SK-N-SH (cell line): Measurements from ENCODE around the gene MAP6. TPM values are rescaled to one million over a fixed set of nuclear protein-coding genes. Genes with fewer than 3 reads are reported as not detected.

Experiments
- CTCF ChIA-PET: fragments of 300-600, 350-600 bp; formaldehyde crosslinking; extraction: SDS; loops from one replicate; lab custom pipeline; 2021; lab: Yijun Ruan, JAX
- POLR2A ChIA-PET: fragments of 350-600 bp; sonication (Branson Sonifier 250); formaldehyde crosslinking; extraction: SDS; loops from one replicate; lab custom pipeline; 2020; ENCODE audit warnings: antibody characterized with exemption, inconsistent platforms; lab: Yijun Ruan, JAX
- DNase-seq: peaks from one replicate; pipeline ENCODE4 v3.0.0; 2012
- H2AFZ ChIP-seq: fragments of 200-600 bp; sonication (generic); 2 replicates; pipeline ENCODE4 v1.8.1; 2016; ENCODE audit warnings: antibody characterized with exemption, mild to moderate bottlenecking, low read depth
- H3F3A ChIP-seq: fragments of 200-600 bp; sonication (generic); replicated peaks from 2 replicates; pipeline ENCODE3; 2016; ENCODE audit warnings: antibody characterized with exemption, mild to moderate bottlenecking; ENCODE audit not compliant: insufficient read depth
- H3K27ac ChIP-seq, 2 experiments: fragments of 200-500 bp in 1 of 2; fragments of 200-600 bp in 1 of 2; sonication (Bioruptor generic) in 1 of 2; sonication (generic), shearing (Covaris generic) in 1 of 2; 2 replicates each; pipeline versions ENCODE4 v1.5.1 to v1.6.1; 2014 to 2016; ENCODE audit warnings: low read depth in 2 of 2, inconsistent platforms in 1 of 2, low read length in 1 of 2, mild to moderate bottlenecking in 1 of 2, mixed read lengths in 1 of 2
- H3K27me3 ChIP-seq: fragments of 200-600 bp; sonication (generic), shearing (Covaris generic); 2 replicates; pipeline ENCODE4 v1.6.1; 2016; ENCODE audit warnings: mixed run types; ENCODE audit not compliant: insufficient read depth
- H3K36me3 ChIP-seq, 2 experiments: fragments of 200-500 bp in 1 of 2; fragments of 200-600 bp in 1 of 2; sonication (Bioruptor generic) in 1 of 2; sonication (generic) in 1 of 2; replicated peaks in 1 of 2; 2 replicates each; pipeline versions ENCODE3 to v1.5.1; 2014 to 2016; ENCODE audit warnings: low read length in 1 of 2, mild to moderate bottlenecking in 1 of 2; ENCODE audit not compliant: insufficient read depth in 2 of 2, control insufficient read depth in 1 of 2
- H3K4me1 ChIP-seq, 2 experiments: fragments of 200-500 bp in 1 of 2; fragments of 200-600 bp in 1 of 2; sonication (Bioruptor generic) in 1 of 2; sonication (generic), shearing (Covaris generic) in 1 of 2; 2 replicates each; pipeline versions ENCODE4 v1.5.1 to v1.6.1; 2014 to 2016; ENCODE audit warnings: low read depth in 1 of 2, low read length in 1 of 2, mixed run types in 1 of 2; ENCODE audit not compliant: insufficient read depth in 2 of 2, control insufficient read depth in 1 of 2
- H3K4me2 ChIP-seq: fragments of 200-600 bp; sonication (generic), shearing (Covaris generic); 2 replicates; pipeline ENCODE4 v1.6.1; 2017; ENCODE audit warnings: mixed run types
- H3K4me3 ChIP-seq, 2 experiments: fragments of 200-500 bp in 1 of 2; fragments of 200-600 bp in 1 of 2; sonication (Bioruptor generic) in 1 of 2; sonication (generic), shearing (Covaris generic) in 1 of 2; 2 replicates each; pipeline versions ENCODE4 v1.5.1 to v1.8.1; 2014 to 2016; ENCODE audit warnings: low read depth in 2 of 2, inconsistent platforms in 1 of 2, low read length in 1 of 2, mild to moderate bottlenecking in 1 of 2, mixed read lengths in 1 of 2, moderate library complexity in 1 of 2
- H3K79me2 ChIP-seq: fragments of 200-600 bp; sonication (generic); 2 replicates; pipeline ENCODE4 v1.8.1; 2017; ENCODE audit warnings: mild to moderate bottlenecking; ENCODE audit not compliant: insufficient read depth
- H3K9ac ChIP-seq: fragments of 200-600 bp; sonication (generic); 2 replicates; pipeline ENCODE4 v1.6.1; 2017; ENCODE audit warnings: mixed run types
- H3K9me2 ChIP-seq: fragments of 200-600 bp; sonication (generic); 2 replicates; pipeline ENCODE4 v1.6.1; 2017; ENCODE audit warnings: mixed run types
- H3K9me3 ChIP-seq: fragments of 200-600 bp; sonication (generic); 2 replicates; pipeline ENCODE4 v1.6.1; 2017; ENCODE audit warnings: mixed run types, mild to moderate bottlenecking, moderate library complexity
- H4K20me1 ChIP-seq: fragments of 200-600 bp; sonication (generic); 2 replicates; pipeline ENCODE4 v1.6.1; 2017; ENCODE audit warnings: mild to moderate bottlenecking, mixed run types; ENCODE audit not compliant: insufficient read depth
- CHD2 ChIP-seq: fragments of 150-350 bp; IDR thresholded peaks from 2 replicates; pipeline ENCODE4 v1.6.1; 2018; ENCODE audit warnings: low read length; ENCODE audit not compliant: partially characterized antibody
- CTCF ChIP-seq: fragments of 200-600 bp; sonication (generic); IDR thresholded peaks from 2 replicates; pipeline ENCODE4 v1.6.1; 2017; ENCODE audit warnings: antibody characterized with exemption, mild to moderate bottlenecking, moderate library complexity
- EP300 ChIP-seq, 2 experiments: IDR thresholded peaks; 2 replicates each; pipeline versions ENCODE4 v1.4.0 to v1.6.1; 2012; ENCODE audit warnings: borderline replicate concordance in 1 of 2, low read depth in 1 of 2, low read length in 1 of 2
- FOXJ3 ChIP-seq: sonication (generic); formaldehyde crosslinking; IDR thresholded peaks from 2 replicates; pipeline ENCODE4 v1.5.1; 2020; ENCODE audit warnings: mild to moderate bottlenecking, missing genetic modification reagents
- JUND ChIP-seq: IDR thresholded peaks from 2 replicates; pipeline ENCODE4 v1.4.0; 2012
- MXI1 ChIP-seq: IDR thresholded peaks from 2 replicates; pipeline ENCODE4 v1.6.1; 2012; ENCODE audit warnings: mild to moderate bottlenecking, low read depth, low read length, improper control_type of control experiment
- NRF1 ChIP-seq: IDR thresholded peaks from 2 replicates; pipeline ENCODE4 v1.6.1; 2012; ENCODE audit warnings: low read depth, mild to moderate bottlenecking, low read length
- POLR2AphosphoS5 ChIP-seq: IDR thresholded peaks from 2 replicates; pipeline ENCODE4 v1.6.1; 2012; ENCODE audit warnings: low read depth, low read length
- RCOR1 ChIP-seq: fragments of 150-350 bp; IDR thresholded peaks from 2 replicates; pipeline ENCODE4 v1.6.1; 2017; ENCODE audit warnings: antibody characterized with exemption, low read length
- RXRA ChIP-seq: IDR thresholded peaks from 2 replicates; pipeline ENCODE4 v1.4.0; 2012; ENCODE audit warnings: low read depth, mild to moderate bottlenecking, borderline replicate concordance
- TAF1 ChIP-seq: IDR thresholded peaks from 2 replicates; pipeline ENCODE4 v1.6.1; 2012; ENCODE audit warnings: low read depth, mild to moderate bottlenecking, low read length, moderate library complexity, borderline replicate concordance
- TEAD4 ChIP-seq: IDR thresholded peaks from 2 replicates; pipeline ENCODE4 v1.4.0; 2012; ENCODE audit warnings: mild to moderate bottlenecking, borderline replicate concordance; ENCODE audit not compliant: insufficient read depth
- USF1 ChIP-seq: IDR thresholded peaks from 2 replicates; pipeline ENCODE4 v1.4.0; 2012; ENCODE audit warnings: low read depth, borderline replicate concordance
- ZBTB33 ChIP-seq: IDR thresholded peaks from 2 replicates; pipeline ENCODE4 v1.4.0; 2012; ENCODE audit warnings: low read depth, borderline replicate concordance
- WGBS: methylation state at CpG from one replicate; pipeline ENCODE4 v1.1.6; 2017; ENCODE audit warnings: low lambda C conversion rate; 5-methylcytosine and 5-hydroxymethylcytosine counted together
- polyA plus RNA-seq, 3 experiments: library from polyadenylated mRNA; depleted of rRNA; stranded (reverse); fragments of >200 nt; gene quantifications; 2 replicates each; pipeline ENCODE4 v1.2.3, GENCODE V29; 2012
- TF ChIP-seq, protein P1 (sequence below): IDR thresholded peaks from 2 replicates; pipeline ENCODE4 v1.4.0; 2012; ENCODE audit warnings: low read depth
- TF ChIP-seq, protein P2 (sequence below): fragments of 150-350 bp; IDR thresholded peaks from 2 replicates; pipeline ENCODE4 v1.6.1; 2016; ENCODE audit warnings: mild to moderate bottlenecking, low read depth, low read length
- TF ChIP-seq, protein P3 (sequence below): fragments of 150-350 bp; IDR thresholded peaks from 2 replicates; pipeline ENCODE4 v1.6.1; 2017; ENCODE audit warnings: antibody characterized with exemption, low read length, low read depth, borderline replicate concordance

MAP6 gene
- polyA plus RNA-seq, 1 of the 3 experiments (the other 2 are of a cell fraction): 11.1 TPM

GRCh38 chr11:75705541-75705940 lies 36.7 kb upstream of the MAP6 start:
- no peaks in the 10 kb centered on the region for H3K36me3 ChIP-seq
- H3K4me1 ChIP-seq: peaks cover 0 to 7% of the 10 kb centered on the region in 2 experiments; a peak in 1 of 4 replicates
- no peaks in the 10 kb centered on the region for H3F3A ChIP-seq
- H3K27ac ChIP-seq: no peak overlapping the region
- no peaks in the 10 kb centered on the region for H3K9me3 ChIP-seq
- WGBS: 80% methylated on average over 3 of the region's 3 CpGs
- no peak overlapping the region for H2AFZ ChIP-seq
- ChIA-PET POLR2A (no interaction called here), CTCF (interaction anchor here (0.6 to 3.2 kb wide), 42 partner anchors 8 to 613 kb away, joined by 3 to 27 read pairs (median 4); partner anchors contain the start of genes MAP6 and MOGAT2)
- no peak overlapping the region for H3K9ac ChIP-seq
- H3K9me2 ChIP-seq: no peaks in the 10 kb centered on the region
- H3K4me2 ChIP-seq: no peak overlapping the region
- H4K20me1 ChIP-seq: no peaks in the 10 kb centered on the region
- H3K4me3 ChIP-seq: no peak overlapping the region
- no peak for DNase-seq
- no peaks in the 10 kb centered on the region for H3K27me3 ChIP-seq
- TF ChIP-seq POLR2AphosphoS5: no peak
- TF ChIP-seq USF1: no peak
- no peak for TF ChIP-seq ZBTB33
- TF ChIP-seq, protein P1, sequence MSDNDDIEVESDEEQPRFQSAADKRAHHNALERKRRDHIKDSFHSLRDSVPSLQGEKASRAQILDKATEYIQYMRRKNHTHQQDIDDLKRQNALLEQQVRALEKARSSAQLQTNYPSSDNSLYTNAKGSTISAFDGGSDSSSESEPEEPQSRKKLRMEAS: no peak
- TF ChIP-seq TAF1: no peak
- TF ChIP-seq RXRA: no peak
- TF ChIP-seq FOXJ3: no peak
- TF ChIP-seq, protein P2, sequence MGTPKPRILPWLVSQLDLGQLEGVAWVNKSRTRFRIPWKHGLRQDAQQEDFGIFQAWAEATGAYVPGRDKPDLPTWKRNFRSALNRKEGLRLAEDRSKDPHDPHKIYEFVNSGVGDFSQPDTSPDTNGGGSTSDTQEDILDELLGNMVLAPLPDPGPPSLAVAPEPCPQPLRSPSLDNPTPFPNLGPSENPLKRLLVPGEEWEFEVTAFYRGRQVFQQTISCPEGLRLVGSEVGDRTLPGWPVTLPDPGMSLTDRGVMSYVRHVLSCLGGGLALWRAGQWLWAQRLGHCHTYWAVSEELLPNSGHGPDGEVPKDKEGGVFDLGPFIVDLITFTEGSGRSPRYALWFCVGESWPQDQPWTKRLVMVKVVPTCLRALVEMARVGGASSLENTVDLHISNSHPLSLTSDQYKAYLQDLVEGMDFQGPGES: no peak
- no peak for TF ChIP-seq CTCF
- no peak for TF ChIP-seq TEAD4
- no peak for TF ChIP-seq MXI1
- no peak for TF ChIP-seq JUND
- no peak for TF ChIP-seq RCOR1
- no peak for TF ChIP-seq CHD2
- TF ChIP-seq EP300 (IDR thresholded peaks at IDR 0.05; ENCODE audit: borderline replicate concordance in 1 of 2, low read depth in 1 of 2, low read length in 1 of 2): no peak
- no peak for TF ChIP-seq NRF1
- TF ChIP-seq, protein P3, sequence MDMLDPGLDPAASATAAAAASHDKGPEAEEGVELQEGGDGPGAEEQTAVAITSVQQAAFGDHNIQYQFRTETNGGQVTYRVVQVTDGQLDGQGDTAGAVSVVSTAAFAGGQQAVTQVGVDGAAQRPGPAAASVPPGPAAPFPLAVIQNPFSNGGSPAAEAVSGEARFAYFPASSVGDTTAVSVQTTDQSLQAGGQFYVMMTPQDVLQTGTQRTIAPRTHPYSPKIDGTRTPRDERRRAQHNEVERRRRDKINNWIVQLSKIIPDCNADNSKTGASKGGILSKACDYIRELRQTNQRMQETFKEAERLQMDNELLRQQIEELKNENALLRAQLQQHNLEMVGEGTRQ: no peak
- no peaks in the 10 kb centered on the region for H3K79me2 ChIP-seq
